SK-N-MC (cell line): ENCODE measurements around the gene RLF.

Experiments used
- EZH2 ChIP-seq: fragments of 200-600 bp; sonication (generic); IDR thresholded peaks from one replicate; pipeline ENCODE4 v1.6.1; 2017; ENCODE audit warnings: antibody characterized with exemption
- POLR2AphosphoS5 ChIP-seq: IDR thresholded peaks from 2 replicates; pipeline ENCODE4 v1.6.1; 2012; ENCODE audit warnings: mild to moderate bottlenecking, low read depth, low read length, borderline replicate concordance

DNA sequence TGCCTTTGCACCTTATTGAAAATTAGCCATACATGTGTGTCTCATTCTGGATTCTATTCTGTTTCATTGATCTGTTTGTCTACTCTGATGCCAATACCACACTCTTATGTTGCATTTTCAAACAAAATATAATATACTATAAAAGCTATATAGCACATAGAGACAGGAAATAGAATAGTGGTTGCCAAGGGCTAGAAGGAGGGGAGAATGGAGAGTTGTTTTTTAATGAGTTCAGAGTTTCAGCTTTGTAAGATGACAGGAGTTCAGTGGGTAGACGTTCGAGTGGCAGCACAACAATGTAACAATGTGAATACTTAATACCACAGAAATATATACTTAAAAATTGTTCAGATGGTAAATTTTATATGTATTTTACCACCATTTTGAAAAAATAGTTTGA is 17.0 kb downstream of the RLF start:
- no peak for TF ChIP-seq POLR2AphosphoS5
- TF ChIP-seq EZH2, result no peak
